Globus pallidus (tissue), 1 donor: ENCODE data around the gene ATF4.

Experiments
- DNase-seq: peaks from one replicate; pipeline ENCODE4 v3.0.0-alpha.2; 2015; ENCODE audit warnings: low spot score

ATF4 gene

GRCh38 chr22:39528681-39529486 is 8.5 kb downstream of the ATF4 start:
- DNase-seq = peak; percentile 89

- DNase-seq = no peak
Observed at GRCh38 chr22:39529487-39529851, 9.1 kb downstream of the ATF4 start.

GRCh38 chr22:39530116-39530515 is 9.8 kb downstream of the ATF4 start:
- no peak for DNase-seq

- DNase-seq = no peak
Observed at GRCh38 chr22:39530692-39531331, 10.4 kb downstream of the ATF4 start.

GRCh38 chr22:39532215-39533073 is 12.1 kb downstream of the ATF4 start, which contains the start of gene RPS19BP1:
RPS19BP1 (minus strand) TSS chr22:39532748; CDS start chr22:39532738, 10 bp downstream.
- DNase-seq = peak; percentile 98

- DNase-seq = no peak
Observed at GRCh38 chr22:39534092-39534506, 13.7 kb downstream of the ATF4 start.

- peak; percentile 67 for DNase-seq
Observed at GRCh38 chr22:39534591-39535356, 14.4 kb downstream of the ATF4 start.

- no peak for DNase-seq
Observed at GRCh38 chr22:39535357-39535725, 15.0 kb downstream of the ATF4 start.

- no peak for DNase-seq
Observed at GRCh38 chr22:39535831-39536449, 15.6 kb downstream of the ATF4 start.

GRCh38 chr22:39536711-39537110 is 16.3 kb downstream of the ATF4 start:
- DNase-seq = no peak

- DNase-seq = no peak
Observed at GRCh38 chr22:39537975-39538374, 17.6 kb downstream of the ATF4 start.

GRCh38 chr22:39543095-39543494 is 22.7 kb downstream of the ATF4 start:
- no peak for DNase-seq

- DNase-seq = no peak
Observed at GRCh38 chr22:39545386-39546365, 25.3 kb downstream of the ATF4 start.

- DNase-seq = no peak
Observed at GRCh38 chr22:39546889-39547586, 26.7 kb downstream of the ATF4 start.

- DNase-seq = no peak
Observed at GRCh38 chr22:39547587-39547947, 27.2 kb downstream of the ATF4 start.

- no peak for DNase-seq
Observed at GRCh38 chr22:39553429-39553828, 33.1 kb downstream of the ATF4 start.

GRCh38 chr22:39554151-39554550 is 33.8 kb downstream of the ATF4 start:
- DNase-seq = no peak

GRCh38 chr22:39556970-39557841 is 36.8 kb downstream of the ATF4 start:
- DNase-seq = no peak
